H9 (cell line): ENCODE measurements around the gene SPTSSB. TPM values are rescaled to one million over a fixed set of nuclear protein-coding genes. Genes with fewer than 3 reads are reported as not detected.

Experiments used
- DNase-seq: peaks from one replicate; pipeline ENCODE4 v3.0.0-alpha.2; 2017
- H2AFZ ChIP-seq: one replicate; pipeline ENCODE4 v1.6.1; 2013; ENCODE audit warnings: mild to moderate bottlenecking, low read length, control low read depth, moderate library complexity
- H2AK5ac ChIP-seq: 2 replicates; pipeline ENCODE4 v1.6.1; 2013; ENCODE audit warnings: low read length, control low read depth, mixed read lengths; ENCODE audit not compliant: insufficient read length
- H2BK120ac ChIP-seq: one replicate; pipeline ENCODE4 v1.6.1; 2013; ENCODE audit warnings: low read depth, mild to moderate bottlenecking, low read length, control low read depth, inconsistent platforms; ENCODE audit not compliant: poor library complexity, severe bottlenecking
- H2BK12ac ChIP-seq: 2 replicates; pipeline ENCODE4 v1.6.1; 2013; ENCODE audit warnings: low read length, control low read depth, mixed read lengths, low read depth; ENCODE audit not compliant: insufficient read length
- H2BK15ac ChIP-seq: 2 replicates; pipeline ENCODE4 v1.6.1; 2013; ENCODE audit warnings: low read depth, low read length, control low read depth
- H2BK20ac ChIP-seq: one replicate; pipeline ENCODE4 v1.6.1; 2013; ENCODE audit warnings: low read depth, mild to moderate bottlenecking, low read length, control low read depth, inconsistent platforms; ENCODE audit not compliant: poor library complexity, severe bottlenecking
- H2BK5ac ChIP-seq: 2 replicates; pipeline ENCODE4 v1.6.1; 2013; ENCODE audit warnings: low read length, control low read depth, mixed read lengths; ENCODE audit not compliant: insufficient read length
- H3K14ac ChIP-seq: 2 replicates; pipeline ENCODE4 v1.6.1; 2013; ENCODE audit warnings: low read length, control low read depth; ENCODE audit not compliant: insufficient read depth
- H3K18ac ChIP-seq: 2 replicates; pipeline ENCODE4 v1.6.1; 2013; ENCODE audit warnings: low read depth, mild to moderate bottlenecking, mixed read lengths, low read length, control low read depth; ENCODE audit not compliant: insufficient read length
- H3K23ac ChIP-seq: 2 replicates; pipeline ENCODE4 v1.6.1; 2013; ENCODE audit warnings: low read length, control low read depth, mixed read lengths, low read depth; ENCODE audit not compliant: insufficient read length
- H3K23me2 ChIP-seq: 2 replicates; pipeline ENCODE4 v1.6.1; 2013; ENCODE audit warnings: low read depth, mild to moderate bottlenecking, mixed read lengths, low read length, control low read depth; ENCODE audit not compliant: insufficient read length, poor library complexity, severe bottlenecking
- H3K27ac ChIP-seq: 2 replicates; pipeline ENCODE4 v1.5.1; 2013; ENCODE audit warnings: low read length, control low read depth, mixed read lengths, low read depth; ENCODE audit not compliant: insufficient read length
- H3K27me3 ChIP-seq: 2 replicates; pipeline ENCODE4 v1.6.1; 2013; ENCODE audit warnings: low read length, control low read depth, inconsistent platforms; ENCODE audit not compliant: insufficient read depth
- H3K4ac ChIP-seq: 2 replicates; pipeline ENCODE4 v1.6.1; 2013; ENCODE audit warnings: low read depth, mild to moderate bottlenecking, control low read depth, inconsistent platforms, low read length, moderate library complexity
- H3K4me1 ChIP-seq: 2 replicates; pipeline ENCODE4 v1.6.1; 2013; ENCODE audit warnings: low read length, control low read depth, inconsistent platforms; ENCODE audit not compliant: insufficient read depth
- H3K4me2 ChIP-seq: 2 replicates; pipeline ENCODE4 v1.6.1; 2013; ENCODE audit warnings: low read length, control low read depth, mixed read lengths; ENCODE audit not compliant: insufficient read length, insufficient read depth
- H3K56ac ChIP-seq: 2 replicates; pipeline ENCODE4 v1.6.1; 2013; ENCODE audit warnings: low read depth, mild to moderate bottlenecking, mixed read lengths, low read length, control low read depth; ENCODE audit not compliant: insufficient read length
- H3K79me1 ChIP-seq: 2 replicates; pipeline ENCODE4 v1.6.1; 2013; ENCODE audit warnings: low read depth, mild to moderate bottlenecking, moderate library complexity, low read length, control low read depth, inconsistent platforms; ENCODE audit not compliant: insufficient read depth, poor library complexity, severe bottlenecking
- H3K79me2 ChIP-seq: 2 replicates; pipeline ENCODE4 v1.6.1; 2013; ENCODE audit warnings: low read length, control low read depth, inconsistent platforms; ENCODE audit not compliant: insufficient read depth
- H3K9ac ChIP-seq: 2 replicates; pipeline ENCODE4 v1.6.1; 2013; ENCODE audit warnings: low read length, control low read depth, mixed read lengths; ENCODE audit not compliant: insufficient read length; ENCODE audit errors: extremely low read depth
- H3K9me3 ChIP-seq: one replicate; pipeline ENCODE4 v1.6.1; 2013; ENCODE audit warnings: low read depth, low read length, inconsistent platforms; ENCODE audit not compliant: control insufficient read depth
- H3T11ph ChIP-seq: one replicate; pipeline ENCODE4 v1.6.1; 2013; ENCODE audit warnings: mild to moderate bottlenecking, low read length, control low read depth, inconsistent platforms
- H4K20me1 ChIP-seq: one replicate; pipeline ENCODE4 v1.6.1; 2013; ENCODE audit not compliant: control insufficient read depth, insufficient read length, insufficient read depth
- H4K5ac ChIP-seq: 2 replicates; pipeline ENCODE4 v1.6.1; 2013; ENCODE audit warnings: low read depth, mild to moderate bottlenecking, mixed read lengths, low read length, control low read depth; ENCODE audit not compliant: insufficient read length
- H4K8ac ChIP-seq: replicated peaks from 2 replicates; pipeline ENCODE4 v1.6.1; 2013; ENCODE audit warnings: low read length, control low read depth, mixed read lengths, low read depth; ENCODE audit not compliant: insufficient read length
- H4K91ac ChIP-seq: 2 replicates; pipeline ENCODE4 v1.6.1; 2013; ENCODE audit warnings: low read depth, mild to moderate bottlenecking, moderate library complexity, mixed read lengths, low read length, control low read depth; ENCODE audit not compliant: insufficient read length
- H3K27ac Mint-ChIP-seq, 3 experiments: 2 replicates in 2 of 3; 3 replicates in 1 of 3; pipeline ENCODE4 v1.8.0; 2020 to 2021; ENCODE audit warnings: mixed read lengths in 3 of 3, mild to moderate bottlenecking in 1 of 3, moderate library complexity in 1 of 3
- H3K27me3 Mint-ChIP-seq: 2 replicates; pipeline ENCODE4 v1.8.0; 2021; ENCODE audit warnings: low read depth, mild to moderate bottlenecking, moderate library complexity, mixed read lengths
- H3K36me3 Mint-ChIP-seq, 3 experiments: 2 replicates in 2 of 3; 3 replicates in 1 of 3; pipeline ENCODE4 v1.8.0; 2020 to 2021; ENCODE audit warnings: low read depth in 3 of 3, mixed read lengths in 3 of 3; ENCODE audit not compliant: insufficient read depth in 1 of 3
- H3K4me1 Mint-ChIP-seq, 2 experiments: 2 replicates each; pipeline ENCODE4 v1.8.0; 2020; ENCODE audit warnings: mixed read lengths in 2 of 2
- H3K4me3 Mint-ChIP-seq, 2 experiments: 2 replicates in 1 of 2; 3 replicates in 1 of 2; pipeline ENCODE4 v1.8.0; 2020 to 2021; ENCODE audit warnings: mild to moderate bottlenecking in 2 of 2, mixed read lengths in 2 of 2, moderate library complexity in 1 of 2
- H3K9me3 Mint-ChIP-seq, 2 experiments: 2 replicates in 1 of 2; 3 replicates in 1 of 2; pipeline ENCODE4 v1.8.0; 2020; ENCODE audit warnings: mild to moderate bottlenecking in 2 of 2, mixed read lengths in 2 of 2, moderate library complexity in 1 of 2
- total RNA-seq: library from RNA; stranded (reverse); gene quantifications from 2 replicates; pipeline ENCODE4 v1.2.1, GENCODE V29; 2021
- TF ChIP-seq, protein P1 (sequence below): fragments of 200-600 bp; sonication (generic); conservative IDR thresholded peaks from 3 replicates; pipeline ENCODE4 v1.8.0; 2021; ENCODE audit warnings: antibody characterized with exemption, mild to moderate bottlenecking

SPTSSB gene
- total RNA-seq, 1 experiment from 2014 or later: 3.5 TPM

DNA sequence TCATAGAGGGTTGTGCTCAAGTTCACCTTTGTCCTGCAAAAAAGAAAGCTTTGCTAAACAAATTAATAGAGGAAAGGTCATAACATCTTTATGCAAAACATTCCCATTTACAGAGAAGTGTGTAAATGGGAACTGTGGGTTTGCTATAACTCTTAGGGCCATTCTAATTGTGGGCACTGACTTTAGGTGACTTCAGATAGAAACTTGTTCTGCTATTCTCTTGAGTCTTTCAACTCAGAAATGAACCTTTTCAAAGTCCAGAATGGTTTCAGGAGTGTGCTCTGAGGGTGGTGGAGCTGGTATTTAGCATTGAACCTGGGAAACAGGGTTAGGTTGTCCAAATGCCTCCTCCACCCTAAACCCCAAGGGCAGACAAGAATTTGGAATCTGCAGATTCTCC, 34.0 kb downstream of the SPTSSB start:
- Histone ChIP-seq H3K27me3 (no peaks in the 10 kb centered on the region), H3K4ac (no peak overlapping the region), H3K79me1 (no peaks in the 10 kb centered on the region), H3K4me2 (no peak overlapping the region), H3K27ac (no peak overlapping the region), H2AFZ (no peak overlapping the region), H3T11ph (no peak overlapping the region), H4K8ac (no peak overlapping the region), H3K4me1 (no peaks in the 10 kb centered on the region), H2BK20ac (no peak overlapping the region), H4K5ac (no peak overlapping the region), H3K14ac (no peak overlapping the region), H3K79me2 (no peaks in the 10 kb centered on the region), H3K23me2 (no peaks in the 10 kb centered on the region), H4K91ac (no peak overlapping the region), H3K56ac (no peak overlapping the region), H2AK5ac (no peak overlapping the region), H3K9me3 (no peaks in the 10 kb centered on the region), H2BK5ac (no peak overlapping the region), H3K23ac (no peak overlapping the region), H3K9ac (no peak overlapping the region), H4K20me1 (no peaks in the 10 kb centered on the region), H2BK15ac (no peak overlapping the region), H2BK12ac (no peak overlapping the region), H2BK120ac (no peak overlapping the region), H3K18ac (no peak overlapping the region)
- H3K27ac Mint-ChIP-seq: no peak overlapping the region
- H3K27me3 Mint-ChIP-seq: no peaks in the 10 kb centered on the region
- no peak overlapping the region for H3K4me3 Mint-ChIP-seq
- no peaks in the 10 kb centered on the region for H3K36me3 Mint-ChIP-seq
- no peaks in the 10 kb centered on the region for H3K9me3 Mint-ChIP-seq
- DNase-seq: no peak
- H3K4me1 Mint-ChIP-seq: no peaks in the 10 kb centered on the region
- TF ChIP-seq, protein P1, sequence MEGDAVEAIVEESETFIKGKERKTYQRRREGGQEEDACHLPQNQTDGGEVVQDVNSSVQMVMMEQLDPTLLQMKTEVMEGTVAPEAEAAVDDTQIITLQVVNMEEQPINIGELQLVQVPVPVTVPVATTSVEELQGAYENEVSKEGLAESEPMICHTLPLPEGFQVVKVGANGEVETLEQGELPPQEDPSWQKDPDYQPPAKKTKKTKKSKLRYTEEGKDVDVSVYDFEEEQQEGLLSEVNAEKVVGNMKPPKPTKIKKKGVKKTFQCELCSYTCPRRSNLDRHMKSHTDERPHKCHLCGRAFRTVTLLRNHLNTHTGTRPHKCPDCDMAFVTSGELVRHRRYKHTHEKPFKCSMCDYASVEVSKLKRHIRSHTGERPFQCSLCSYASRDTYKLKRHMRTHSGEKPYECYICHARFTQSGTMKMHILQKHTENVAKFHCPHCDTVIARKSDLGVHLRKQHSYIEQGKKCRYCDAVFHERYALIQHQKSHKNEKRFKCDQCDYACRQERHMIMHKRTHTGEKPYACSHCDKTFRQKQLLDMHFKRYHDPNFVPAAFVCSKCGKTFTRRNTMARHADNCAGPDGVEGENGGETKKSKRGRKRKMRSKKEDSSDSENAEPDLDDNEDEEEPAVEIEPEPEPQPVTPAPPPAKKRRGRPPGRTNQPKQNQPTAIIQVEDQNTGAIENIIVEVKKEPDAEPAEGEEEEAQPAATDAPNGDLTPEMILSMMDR: no peak
